Esophagus muscularis mucosa (tissue), 4 donors: ENCODE results near the gene TMEM94.

ENCODE experiments used
- CTCF ChIP-seq, 3 experiments: fragments of 200-600 bp in 2 of 3; fragments of 450-650 bp in 1 of 3; sonication (generic) in 2 of 3; IDR thresholded peaks; one replicate each; pipeline ENCODE4 v1.5.1; 2017 to 2019; ENCODE audit warnings: antibody characterized with exemption in 3 of 3, mild to moderate bottlenecking in 2 of 3, moderate library complexity in 1 of 3
- EP300 ChIP-seq: sonication (generic); formaldehyde crosslinking; IDR thresholded peaks from one replicate; pipeline ENCODE4 v1.6.1; 2017; ENCODE audit warnings: antibody characterized with exemption
- POLR2A ChIP-seq: fragments of 450-650 bp; IDR thresholded peaks from one replicate; pipeline ENCODE4 v1.6.1; 2017; ENCODE audit warnings: antibody characterized with exemption, moderate library complexity, mild to moderate bottlenecking, low read depth
- POLR2AphosphoS5 ChIP-seq, 2 donors: sonication (generic); formaldehyde crosslinking; IDR thresholded peaks; one replicate each; pipeline ENCODE4 v1.6.1; 2017; ENCODE audit warnings: antibody characterized with exemption in 2 of 2

- no peak for TF ChIP-seq POLR2A
- TF ChIP-seq CTCF (IDR thresholded peaks at IDR 0.05), result no peak
- no peak for TF ChIP-seq EP300
- TF ChIP-seq POLR2AphosphoS5 (IDR thresholded peaks at IDR 0.05), result no peak
Measured at GRCh38 chr17:75490953-75491649, 34.7 kb downstream of the TMEM94 start.
